ENCODE data around the gene GLP1R. TPM values are rescaled to one million over a fixed set of nuclear protein-coding genes. Genes with fewer than 3 reads are reported as not detected.

GLP1R gene
- total RNA-seq, result 6.8 TPM
- long read RNA-seq, partial matches to known transcripts, result 0 of 7 reads
- long read RNA-seq, other reads (novel, unspliced or antisense), result 4 of 7 reads

DNA sequence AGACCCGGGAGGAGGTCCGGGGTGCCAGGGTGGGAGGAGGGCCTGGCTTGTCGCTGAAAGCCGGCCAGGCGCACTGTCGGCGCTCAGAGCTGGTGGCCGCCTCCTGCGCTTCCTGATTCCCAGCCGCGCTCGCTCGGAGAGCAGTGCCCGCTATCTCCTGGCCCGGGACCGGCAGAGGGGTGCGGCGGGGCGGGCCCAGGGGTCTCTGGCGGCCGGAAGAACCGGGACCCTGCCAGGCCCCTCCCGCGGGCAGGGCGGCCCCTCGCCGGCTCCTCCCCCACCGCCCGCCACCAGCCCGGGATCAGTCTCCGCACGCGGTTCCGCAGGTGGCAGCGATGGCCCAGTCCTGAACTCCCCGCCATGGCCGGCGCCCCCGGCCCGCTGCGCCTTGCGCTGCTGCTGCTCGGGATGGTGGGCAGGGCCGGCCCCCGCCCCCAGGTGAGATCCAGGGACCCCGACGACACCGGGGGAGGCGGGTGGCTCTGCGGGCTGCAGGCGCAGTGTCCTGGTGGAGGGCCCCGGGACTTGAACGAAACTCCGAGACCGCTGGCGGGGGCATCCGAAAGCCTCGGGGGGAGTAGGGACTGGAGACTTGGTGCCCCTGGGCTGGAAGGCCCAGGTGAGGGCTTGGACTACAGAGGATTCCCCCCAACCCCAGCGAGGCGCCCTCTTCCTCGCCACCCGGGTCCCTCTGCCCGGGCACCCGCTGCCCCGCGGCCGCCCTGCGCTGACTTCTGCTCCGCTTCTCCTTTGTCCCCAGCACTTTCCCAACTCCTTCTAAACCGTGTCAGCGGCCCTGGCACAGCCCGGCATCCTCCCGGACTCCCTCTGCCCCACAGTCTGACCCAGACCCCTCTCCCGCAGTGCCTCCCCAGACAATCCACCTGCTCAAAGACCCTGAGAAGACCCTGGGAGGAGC is at the start of gene GLP1R:
Gene GLP1R, plus strand, starts transcription at position 301 of the 919 bp plus-strand sequence. Its CDS starts 60 bp downstream, at position 361.
- ATAC-seq (peak; percentile 69), DNase-seq (ENCODE audit: missing footprints) (no peak)
- intact Hi-C loops (cut with DNase I), result no loop called here

DNA sequence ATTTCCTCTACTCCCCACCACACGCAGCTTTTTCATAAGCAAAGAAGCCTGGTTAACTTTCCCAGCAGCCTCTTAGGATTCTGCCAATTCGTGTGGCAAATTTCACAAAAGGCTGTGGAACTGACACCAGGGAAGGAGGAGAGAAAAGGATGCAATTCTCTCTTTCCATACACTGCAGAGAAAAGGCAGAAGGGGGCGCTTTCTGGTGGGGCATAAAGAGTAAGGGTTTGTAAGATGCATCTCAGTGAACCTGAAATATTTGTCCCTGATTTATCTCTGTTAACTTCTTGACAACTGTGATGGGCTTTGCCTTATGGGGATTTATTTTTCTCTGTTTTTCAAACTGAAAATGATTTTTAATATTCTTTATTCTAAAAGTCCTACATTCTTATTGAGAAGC is 45.5 kb upstream of the GLP1R start:
- intact Hi-C loops (cut with DNase I), result loop anchor here (5.0 kb wide), 1 partner anchor 84 kb away; no protein-coding TSS in a partner anchor
- ATAC-seq (no peak), DNase-seq (ENCODE audit: missing footprints) (no peak)

GRCh38 chr6:39003492-39003891 is 45.1 kb upstream of the GLP1R start:
- no peak for DNase-seq (ENCODE audit: missing footprints)
- no peak for ATAC-seq
- intact Hi-C loops (cut with DNase I), result loop anchor here (5.0 kb wide), 1 partner anchor 84 kb away; no protein-coding TSS in a partner anchor

DNA sequence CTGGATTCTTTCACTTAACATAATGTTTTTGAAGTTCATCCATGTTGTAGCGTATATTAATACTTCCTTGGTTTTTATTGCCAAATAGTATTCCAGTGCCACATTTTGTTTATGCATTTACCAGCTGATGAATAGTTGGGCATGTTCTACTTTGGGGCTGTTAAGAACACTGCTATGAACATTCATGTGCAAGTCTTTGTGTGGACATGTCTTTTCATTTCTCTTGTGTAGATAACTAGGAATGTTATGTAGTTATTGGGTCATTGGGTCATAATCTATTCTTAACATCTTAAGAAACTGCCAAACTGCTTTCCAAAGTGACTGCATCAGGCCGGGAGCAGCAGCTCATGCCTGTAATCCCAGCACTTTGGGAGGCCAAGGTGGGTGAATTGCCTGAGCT is 43.8 kb upstream of the GLP1R start:
- intact Hi-C loops (cut with DNase I), result loop anchor here (5.0 kb wide), 1 partner anchor 82 kb away; no protein-coding TSS in a partner anchor
- DNase-seq (ENCODE audit: missing footprints) (no peak), ATAC-seq (no peak)

- DNase-seq (ENCODE audit: missing footprints) (no peak), ATAC-seq (no peak)
- intact Hi-C loops (cut with DNase I), result no loop called here
Observed at GRCh38 chr6:39005774-39006173, 42.8 kb upstream of the GLP1R start.

DNA sequence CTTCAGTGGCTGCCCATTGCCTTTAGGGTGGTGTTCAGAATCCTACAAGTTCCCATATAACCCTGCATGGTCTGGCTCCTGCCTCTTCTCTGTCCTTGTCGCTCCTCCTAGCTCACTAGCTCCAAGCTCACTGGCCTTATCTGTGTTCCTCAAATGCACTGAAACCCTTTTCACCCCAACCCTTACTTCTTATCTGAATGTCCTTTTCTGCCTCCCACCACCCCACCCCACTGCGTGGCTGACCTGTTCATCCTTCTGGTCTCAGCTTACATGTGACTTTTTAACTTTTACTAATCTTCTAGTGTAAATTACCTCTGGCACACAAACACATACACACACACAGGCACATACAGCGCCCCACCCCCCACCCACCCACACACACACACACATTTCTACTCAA is 41.0 kb upstream of the GLP1R start:
- DNase-seq (ENCODE audit: missing footprints), result no peak
- ATAC-seq, result no peak
- intact Hi-C loops (cut with DNase I), result no loop called here

GRCh38 chr6:39008737-39009136 is 39.8 kb upstream of the GLP1R start:
- intact Hi-C loops (cut with DNase I), result no loop called here
- DNase-seq (ENCODE audit: missing footprints) (no peak), ATAC-seq (no peak)

- intact Hi-C loops (cut with DNase I), result no loop called here
- DNase-seq (ENCODE audit: missing footprints), result no peak
- ATAC-seq, result no peak
Observed at GRCh38 chr6:39009476-39009875, 39.1 kb upstream of the GLP1R start.

GRCh38 chr6:39016839-39017546 is 31.6 kb upstream of the GLP1R start:
- intact Hi-C loops (cut with DNase I), result no loop called here
- ATAC-seq (no peak), DNase-seq (ENCODE audit: missing footprints) (no peak)

- no peak for ATAC-seq
- intact Hi-C loops (cut with DNase I), result no loop called here
Observed at GRCh38 chr6:39017547-39017880, 31.1 kb upstream of the GLP1R start.

DNA sequence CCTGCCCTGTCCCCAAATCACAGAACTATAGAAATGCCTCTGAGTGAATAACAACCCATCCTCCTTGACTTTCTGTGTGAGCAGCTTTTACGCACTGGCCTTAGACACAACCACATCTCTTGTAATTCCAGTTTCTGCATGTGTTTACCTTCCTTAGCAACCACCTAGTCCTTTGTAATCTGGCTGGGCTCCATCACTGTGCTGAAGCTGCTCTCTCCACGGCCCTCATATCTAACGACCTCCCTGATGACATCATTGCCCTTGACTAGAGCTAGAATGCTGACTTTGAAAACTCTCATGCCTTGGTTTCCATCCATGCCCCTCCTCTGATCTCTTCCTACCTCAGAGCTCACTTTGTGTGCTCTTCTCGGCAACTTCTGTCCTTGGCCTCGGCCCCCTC is 30.5 kb upstream of the GLP1R start:
- ATAC-seq (peak; percentile 84), DNase-seq (ENCODE audit: missing footprints) (no peak)
- intact Hi-C loops (cut with DNase I), result no loop called here

More at GRCh38 chr6:39017547-39017880, 31.1 kb upstream of the GLP1R start:
- DNase-seq (ENCODE audit: missing footprints), result no peak

DNA sequence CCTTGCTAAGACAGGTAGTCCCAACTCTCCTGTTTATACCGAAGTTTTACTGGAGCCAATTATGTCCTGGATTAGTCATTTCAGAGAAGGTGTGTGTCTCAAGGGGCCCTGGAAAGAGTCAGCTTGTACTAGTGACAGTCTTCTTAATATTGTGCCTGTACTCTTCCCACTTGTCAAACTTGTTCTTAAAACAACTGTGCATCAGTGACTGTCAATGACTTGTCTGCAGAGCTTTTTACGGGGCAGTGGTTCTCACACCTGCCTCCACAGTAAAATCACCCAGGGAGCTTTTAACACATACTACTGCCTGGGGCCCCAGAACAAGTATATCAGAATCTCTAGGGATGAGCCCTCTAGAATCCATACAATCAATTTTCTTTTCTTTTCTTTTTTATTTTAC is 28.4 kb upstream of the GLP1R start:
- DNase-seq (ENCODE audit: missing footprints), result no peak
- ATAC-seq, result no peak
- intact Hi-C loops (cut with DNase I), result no loop called here

GRCh38 chr6:39021041-39021440 is 27.5 kb upstream of the GLP1R start:
- intact Hi-C loops (cut with DNase I), result no loop called here

GRCh38 chr6:39021779-39022178 is 26.8 kb upstream of the GLP1R start:
- intact Hi-C loops (cut with DNase I), result no loop called here
- DNase-seq (ENCODE audit: missing footprints) (no peak), ATAC-seq (no peak)

More at GRCh38 chr6:39021041-39021440, 27.5 kb upstream of the GLP1R start:
- ATAC-seq (no peak), DNase-seq (ENCODE audit: missing footprints) (no peak)

- intact Hi-C loops (cut with DNase I), result no loop called here
- ATAC-seq (no peak), DNase-seq (ENCODE audit: missing footprints) (no peak)
Observed at GRCh38 chr6:39026175-39026574, 22.4 kb upstream of the GLP1R start.

- ATAC-seq (peak; percentile 44), DNase-seq (ENCODE audit: missing footprints) (no peak)
- intact Hi-C loops (cut with DNase I), result no loop called here
Observed at GRCh38 chr6:39029156-39030011, 19.2 kb upstream of the GLP1R start.

GRCh38 chr6:39035681-39036080 is 12.9 kb upstream of the GLP1R start:
- intact Hi-C loops (cut with DNase I), result no loop called here
- DNase-seq (ENCODE audit: missing footprints) (no peak), ATAC-seq (no peak)

DNA sequence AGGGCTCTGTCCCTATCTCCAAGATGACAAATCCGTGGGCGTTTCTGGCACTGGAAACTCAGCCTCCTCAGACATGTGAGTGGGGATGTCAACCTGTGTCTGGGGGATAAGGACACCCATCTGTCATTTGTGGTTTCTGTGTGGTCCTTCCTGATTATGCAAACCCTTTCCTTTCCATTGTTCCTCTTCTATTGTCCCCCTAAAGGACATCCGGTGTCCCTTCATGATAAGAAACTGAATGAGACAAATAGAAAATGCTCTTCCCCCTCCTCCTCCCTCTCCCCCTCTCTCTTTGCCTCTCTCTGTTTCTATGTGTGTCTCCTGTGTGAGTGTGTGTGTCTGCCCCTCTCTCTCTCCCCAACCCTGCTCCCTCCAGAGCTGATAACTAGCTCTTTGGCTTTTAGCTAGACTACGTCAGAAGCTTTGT is 11.5 kb upstream of the GLP1R start:
- ATAC-seq (no peak), DNase-seq (ENCODE audit: missing footprints) (no peak)
- intact Hi-C loops (cut with DNase I), result no loop called here

- intact Hi-C loops (cut with DNase I), result no loop called here
- ATAC-seq, result peak; percentile 75
Observed at GRCh38 chr6:39037707-39038106, 10.9 kb upstream of the GLP1R start.

More at GRCh38 chr6:39037707-39038106, 10.9 kb upstream of the GLP1R start:
- no peak for DNase-seq (ENCODE audit: missing footprints)
